GM12873 (cell line): ENCODE measurements around the gene RTP3.

Source experiments
- CTCF ChIP-seq: IDR thresholded peaks from 2 replicates; pipeline ENCODE4 v1.5.1; 2012; ENCODE audit warnings: low read depth, mild to moderate bottlenecking, moderate library complexity, low read length, control low read depth; ENCODE audit not compliant: insufficient read depth; ENCODE audit errors: missing control alignments

The RTP3 gene

DNA sequence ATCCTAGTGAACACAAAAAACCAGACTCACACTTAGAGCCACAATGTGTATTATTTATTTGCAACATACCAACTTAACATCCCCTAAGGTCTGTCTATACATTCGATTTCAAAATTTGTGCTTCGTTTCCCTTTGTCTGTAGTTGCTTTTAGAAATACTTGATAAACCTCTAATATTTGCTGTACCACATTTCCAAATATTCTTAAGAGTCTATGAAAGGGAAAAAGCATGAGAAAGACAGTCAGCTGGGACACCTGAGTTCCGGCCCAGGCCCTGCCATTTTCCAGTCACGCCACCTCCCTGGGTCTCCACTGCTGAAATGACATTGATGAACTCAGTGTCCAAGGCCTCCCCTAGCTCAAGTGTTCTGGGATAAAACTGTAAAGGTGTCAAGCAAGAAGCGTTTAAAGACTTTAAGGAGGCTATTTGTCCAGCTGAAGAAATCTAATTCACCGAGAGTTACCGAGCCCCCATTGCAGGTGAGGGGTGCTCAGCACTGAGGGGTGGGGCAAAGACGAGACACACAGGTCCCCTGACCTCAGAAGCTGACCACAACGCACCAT is 41.7 kb downstream of the RTP3 start:
- no peak for TF ChIP-seq CTCF

- TF ChIP-seq CTCF, result no peak
Measured at GRCh38 chr3:46540550-46540949, 42.8 kb downstream of the RTP3 start.

DNA sequence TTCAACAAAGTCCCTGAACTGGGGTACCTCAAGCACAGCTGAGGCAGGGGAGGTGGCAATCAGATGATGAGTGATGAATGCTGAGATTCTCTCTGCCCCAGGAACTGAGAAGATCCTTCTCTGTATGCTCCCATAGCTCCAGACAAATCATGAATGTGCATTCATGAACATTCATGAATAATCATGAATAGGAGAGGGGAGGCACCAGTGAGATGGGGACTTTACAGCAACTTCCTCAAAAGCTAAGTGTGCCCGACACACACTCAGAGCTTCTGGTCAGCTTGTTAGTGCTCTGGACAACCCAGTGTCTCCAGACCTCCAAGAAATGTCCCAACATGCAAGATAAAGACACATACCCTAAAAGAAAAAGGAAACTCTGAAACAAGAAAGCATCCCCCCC is 44.1 kb downstream of the RTP3 start:
- TF ChIP-seq CTCF, result no peak

DNA sequence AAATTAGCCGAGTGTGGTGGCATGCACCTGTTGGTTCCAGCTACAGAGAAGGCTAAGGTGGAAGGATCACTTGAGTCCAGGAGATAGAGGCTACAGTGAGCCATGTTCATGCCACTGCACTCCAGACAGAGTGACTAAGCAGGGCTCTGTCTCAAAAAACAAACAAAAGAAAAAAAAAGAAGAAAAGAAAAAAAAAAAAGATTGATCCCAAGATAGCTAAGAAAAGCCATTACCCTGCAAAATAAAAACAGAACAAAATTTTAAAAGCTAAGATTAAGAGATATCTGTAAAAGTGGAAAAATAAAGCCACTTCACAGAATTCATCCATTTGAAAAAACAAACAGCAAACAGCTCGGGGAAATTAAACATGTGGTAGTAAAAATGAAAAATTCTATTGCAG is 44.6 kb downstream of the RTP3 start:
- TF ChIP-seq CTCF, result no peak

DNA sequence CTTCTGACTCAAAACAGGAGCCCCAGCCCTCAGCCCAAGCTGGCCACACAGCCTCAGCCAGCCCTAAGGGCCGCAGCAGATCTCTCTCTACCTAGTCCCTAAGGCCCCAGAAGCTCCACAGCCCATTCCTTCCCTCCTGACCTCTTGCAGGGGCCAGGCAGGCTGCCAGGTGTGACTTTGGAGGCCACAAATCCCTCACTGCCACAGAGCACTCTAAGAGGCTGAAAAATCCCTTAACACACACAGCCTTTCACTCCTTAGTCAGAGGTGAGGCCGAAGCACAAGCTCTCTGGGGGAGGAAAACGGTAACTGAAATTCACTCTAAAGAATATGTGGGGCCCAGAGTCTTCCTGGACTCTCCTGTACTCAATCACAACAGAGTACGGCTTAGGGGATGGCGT is 45.0 kb downstream of the RTP3 start:
- TF ChIP-seq CTCF, result no peak

DNA sequence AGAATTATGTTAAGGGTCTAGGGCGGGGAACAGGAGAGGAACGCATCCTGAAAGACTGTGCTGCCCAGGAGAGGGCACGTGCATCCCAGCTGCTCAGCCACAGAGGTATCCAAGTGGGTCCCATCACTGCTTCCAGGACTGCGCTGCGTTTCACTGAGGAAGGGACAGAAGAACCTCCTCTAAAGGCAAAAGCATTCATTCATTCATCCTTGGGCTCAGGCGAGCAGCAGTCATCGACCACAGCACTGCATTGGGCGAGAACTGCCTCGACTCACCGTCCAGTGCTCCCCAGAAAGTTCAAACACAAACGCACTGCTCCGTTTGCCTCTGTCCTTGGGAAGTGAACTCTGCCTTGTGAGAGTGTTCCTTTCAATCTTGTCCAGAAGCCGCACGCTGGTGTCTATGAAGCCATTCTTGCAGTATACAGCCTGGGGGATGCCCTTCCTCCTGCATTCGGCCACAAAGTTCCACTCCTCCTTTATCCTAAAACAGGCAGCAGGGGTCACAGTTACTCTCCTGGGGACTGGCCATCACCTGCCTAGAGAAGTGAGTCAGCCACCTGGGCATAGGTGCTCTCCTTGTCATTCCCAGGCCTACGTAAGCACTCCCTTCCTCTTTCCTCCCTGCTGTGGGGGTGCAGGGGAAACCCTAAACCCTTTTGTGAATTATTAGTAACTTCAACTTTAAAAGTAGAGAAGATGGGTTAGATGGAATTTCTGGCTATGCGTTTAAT is 47.2 kb downstream of the RTP3 start:
- TF ChIP-seq CTCF, result no peak

DNA sequence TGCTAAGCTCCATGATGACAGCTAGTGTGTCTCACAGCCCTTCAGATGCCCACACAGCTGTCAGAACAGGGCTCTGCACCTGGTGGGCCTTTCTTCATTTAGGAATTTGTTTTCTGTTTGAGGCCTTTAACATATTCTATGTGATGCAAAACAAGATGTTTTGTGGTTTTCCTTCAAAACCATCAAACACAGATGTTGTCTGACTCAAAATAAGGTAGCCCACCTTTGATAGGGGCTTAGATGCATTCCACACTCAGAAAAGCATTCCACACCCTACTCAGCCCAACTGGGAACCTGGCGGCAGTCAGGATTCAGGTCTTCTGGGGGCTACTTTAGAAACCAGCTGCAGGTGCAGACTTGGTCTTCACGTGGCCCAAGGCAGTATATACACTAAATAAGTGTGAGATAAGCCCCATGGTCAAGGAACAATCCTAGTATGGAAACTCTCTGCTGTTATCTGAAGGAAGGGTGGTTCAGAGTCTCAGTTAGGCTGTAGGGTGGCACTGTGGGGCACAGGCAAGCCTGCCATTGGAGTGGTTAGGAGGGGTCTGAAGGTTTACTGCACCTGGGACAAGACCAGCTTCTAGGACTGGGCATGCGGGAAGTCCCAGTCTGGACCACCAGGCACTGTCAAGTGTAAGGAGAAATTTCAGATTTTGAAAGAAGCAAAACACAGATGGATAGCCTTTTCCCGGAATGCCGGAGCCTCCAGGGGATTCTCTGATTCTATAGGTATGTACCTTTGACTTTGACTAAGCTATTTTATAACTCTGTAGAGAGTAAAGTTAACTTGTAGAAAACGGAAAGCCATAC is 48.2 kb downstream of the RTP3 start:
- TF ChIP-seq CTCF, result no peak
